Heart left ventricle (tissue), 13 donors: ENCODE measurements around the gene KPTN.

Experiments
- POLR2A ChIP-seq, 2 donors: fragments of 450-650 bp; IDR thresholded peaks; one replicate each; pipeline ENCODE4 v1.6.1; 2017; ENCODE audit warnings: antibody characterized with exemption in 2 of 2, mild to moderate bottlenecking in 2 of 2, moderate library complexity in 2 of 2
- TF ChIP-seq, protein P1 (sequence below), 12 donors: fragments of 200-600 bp; sonication (generic) in 4 of 12; IDR thresholded peaks; one replicate each; pipeline versions ENCODE4 v1.5.0 to v1.8.0; 2018 to 2022; ENCODE audit warnings: antibody characterized with exemption in 12 of 12, mild to moderate bottlenecking in 5 of 12
- donor health status: ischemic (EF 13 %, LVEDD 7.1; RV severe dilation, severe dysfunction).
- donor health status: DM: no; HTN: yes; CAD: no.
- donor health status: DM: no; HTN: no; CAD: no.
- donor health status: ischemic (EF 25% LVEDD 6.9; RV normal size, moderate dysfunction).
- donor health status: ischemic (EF 25% LVEDD 5.7; RV mildly dilated, moderate dysfunction).
- donor health status: ischemic (EF 35%, LVEDD 5.7; RV mildly dilated, moderate dysfunction).
- donor health status: nonischemic (EF 11% LVEDD 7.7; RV severe dilation, severe dysfunction).
- donor health status: DM: yes; HTN: yes; CAD: no.
- donor health status: PGD.
- donor health status: ischemic (EF 29% LVEDD 5.4; RV normal size, mild dysfunction).
- donor health status: nonischemic (EF 23%, LVEDD 6.1; RV moderate dilation, normal function).

DNA sequence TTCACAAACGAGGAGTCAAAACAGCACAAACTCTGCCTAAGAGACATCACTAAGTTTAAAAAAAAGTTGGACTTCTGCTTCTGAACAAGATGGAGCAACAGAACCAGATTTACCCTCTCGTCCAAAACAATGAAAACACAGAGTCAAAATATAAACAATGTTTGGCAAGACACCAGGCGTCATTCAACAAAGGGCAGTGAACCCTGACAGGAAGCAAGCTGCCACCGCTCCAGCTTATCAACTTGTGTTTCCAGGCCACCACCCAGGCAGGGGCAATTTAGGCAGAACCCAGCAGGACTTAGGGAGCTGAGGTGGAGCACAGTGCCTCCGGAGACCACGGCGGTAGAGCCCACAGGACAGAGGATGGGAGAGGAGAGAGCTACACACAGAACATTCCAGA lies 39.5 kb upstream of the KPTN start:
- TF ChIP-seq, protein P1, sequence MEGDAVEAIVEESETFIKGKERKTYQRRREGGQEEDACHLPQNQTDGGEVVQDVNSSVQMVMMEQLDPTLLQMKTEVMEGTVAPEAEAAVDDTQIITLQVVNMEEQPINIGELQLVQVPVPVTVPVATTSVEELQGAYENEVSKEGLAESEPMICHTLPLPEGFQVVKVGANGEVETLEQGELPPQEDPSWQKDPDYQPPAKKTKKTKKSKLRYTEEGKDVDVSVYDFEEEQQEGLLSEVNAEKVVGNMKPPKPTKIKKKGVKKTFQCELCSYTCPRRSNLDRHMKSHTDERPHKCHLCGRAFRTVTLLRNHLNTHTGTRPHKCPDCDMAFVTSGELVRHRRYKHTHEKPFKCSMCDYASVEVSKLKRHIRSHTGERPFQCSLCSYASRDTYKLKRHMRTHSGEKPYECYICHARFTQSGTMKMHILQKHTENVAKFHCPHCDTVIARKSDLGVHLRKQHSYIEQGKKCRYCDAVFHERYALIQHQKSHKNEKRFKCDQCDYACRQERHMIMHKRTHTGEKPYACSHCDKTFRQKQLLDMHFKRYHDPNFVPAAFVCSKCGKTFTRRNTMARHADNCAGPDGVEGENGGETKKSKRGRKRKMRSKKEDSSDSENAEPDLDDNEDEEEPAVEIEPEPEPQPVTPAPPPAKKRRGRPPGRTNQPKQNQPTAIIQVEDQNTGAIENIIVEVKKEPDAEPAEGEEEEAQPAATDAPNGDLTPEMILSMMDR (IDR thresholded peaks at IDR 0.05) = no peak
- no peak for TF ChIP-seq POLR2A (IDR thresholded peaks at IDR 0.05)
